WTC11 (cell line): ENCODE data around the gene NLRP7. TPM values are rescaled to one million over a fixed set of nuclear protein-coding genes. Genes with fewer than 3 reads are reported as not detected.
"Not testable (repeated sequence)": the region's sequence is repeated elsewhere in the genome, so short reads cannot be mapped to it uniquely, and the experiment has no call there.

ENCODE experiments used
- ATAC-seq: fragments of 200-7000 bp; cut with Tn5 transposase; 2 replicates; pipeline ENCODE4 v1.10.0; 2021; ENCODE audit warnings: mild to moderate bottlenecking, moderate library complexity
- CTCF ChIA-PET: fragments of 300-600 bp; sonication (Branson Sonifier 250); formaldehyde crosslinking; loops from one replicate; lab custom pipeline; 2021; ENCODE audit warnings: antibody characterized with exemption; lab: Charles Lee
- POLR2A ChIA-PET: fragments of 350-600 bp; sonication (Branson Sonifier 250); formaldehyde crosslinking; loops from one replicate; lab custom pipeline; 2021; ENCODE audit warnings: antibody characterized with exemption; lab: Charles Lee
- DNase-seq: peaks from one replicate; pipeline ENCODE4 v3.0.0; 2021; ENCODE audit warnings: low spot score
- H3K27ac Mint-ChIP-seq: 2 replicates; pipeline ENCODE4 v1.8.0; 2021; ENCODE audit warnings: mixed read lengths
- H3K27me3 Mint-ChIP-seq: 2 replicates; pipeline ENCODE4 v1.8.0; 2021; ENCODE audit warnings: low read depth, mild to moderate bottlenecking, moderate library complexity, mixed read lengths
- H3K36me3 Mint-ChIP-seq: 2 replicates; pipeline ENCODE4 v1.8.0; 2021; ENCODE audit warnings: mixed read lengths
- H3K4me1 Mint-ChIP-seq: 2 replicates; pipeline ENCODE4 v1.8.0; 2022; ENCODE audit warnings: mixed read lengths
- H3K4me3 Mint-ChIP-seq: 2 replicates; pipeline ENCODE4 v1.8.0; 2021; ENCODE audit warnings: mild to moderate bottlenecking, moderate library complexity, mixed read lengths
- H3K9me3 Mint-ChIP-seq: 2 replicates; pipeline ENCODE4 v1.8.0; 2021; ENCODE audit warnings: mixed read lengths
- CBFB ChIP-seq: sonication (generic); formaldehyde crosslinking; IDR thresholded peaks from 2 replicates; pipeline ENCODE4 v1.8.1; 2022; ENCODE audit warnings: mild to moderate bottlenecking, low read depth, missing genetic modification reagents
- CREM ChIP-seq: sonication (generic); formaldehyde crosslinking; IDR thresholded peaks from 2 replicates; pipeline ENCODE4 v1.8.1; 2022; ENCODE audit warnings: mild to moderate bottlenecking, missing genetic modification reagents, moderate library complexity
- ETV6 ChIP-seq: sonication (generic); formaldehyde crosslinking; IDR thresholded peaks from 2 replicates; pipeline ENCODE4 v1.8.1; 2022; ENCODE audit warnings: mild to moderate bottlenecking, missing genetic modification reagents
- GABPB1 ChIP-seq: sonication (generic); formaldehyde crosslinking; IDR thresholded peaks from 2 replicates; pipeline ENCODE4 v1.8.1; 2023; ENCODE audit warnings: mild to moderate bottlenecking, missing genetic modification reagents
- OVOL2 ChIP-seq: fragments of 250-450 bp; sonication (Bioruptor Pico); IDR thresholded peaks from 2 replicates; pipeline ENCODE4 v1.9.0; 2021; ENCODE audit warnings: mild to moderate bottlenecking, borderline replicate concordance
- TP53 ChIP-seq: sonication (generic); formaldehyde crosslinking; IDR thresholded peaks from 2 replicates; pipeline ENCODE4 v1.8.1; 2023; ENCODE audit warnings: mild to moderate bottlenecking, missing genetic modification reagents
- ZBTB21 ChIP-seq: sonication (generic); formaldehyde crosslinking; IDR thresholded peaks from 2 replicates; pipeline ENCODE4 v1.8.1; 2023; ENCODE audit warnings: mild to moderate bottlenecking, missing genetic modification reagents, borderline replicate concordance
- ZMAT4 ChIP-seq: fragments of 250-450 bp; sonication (Bioruptor Pico); IDR thresholded peaks from 2 replicates; pipeline ENCODE4 v1.9.0; 2021; ENCODE audit warnings: mild to moderate bottlenecking
- ZNF121 ChIP-seq: sonication (generic); formaldehyde crosslinking; IDR thresholded peaks from 2 replicates; pipeline ENCODE4 v1.8.0; 2023; ENCODE audit warnings: missing genetic modification reagents
- ZNF232 ChIP-seq: sonication (generic); formaldehyde crosslinking; IDR thresholded peaks from 2 replicates; pipeline ENCODE4 v1.8.0; 2022; ENCODE audit warnings: mild to moderate bottlenecking, missing genetic modification reagents
- total RNA-seq: library from RNA; stranded (reverse); gene quantifications from 3 replicates; pipeline ENCODE4 v1.2.3, GENCODE V29; 2021
- TF ChIP-seq, protein P1 (sequence below): sonication (generic); formaldehyde crosslinking; IDR thresholded peaks from 2 replicates; pipeline ENCODE4 v1.8.1; 2022; ENCODE audit warnings: mild to moderate bottlenecking, moderate library complexity, missing genetic modification reagents
- TF ChIP-seq, protein P2 (sequence below): sonication (generic); formaldehyde crosslinking; IDR thresholded peaks from 2 replicates; pipeline ENCODE4 v1.8.0; 2023; ENCODE audit warnings: missing genetic modification reagents, mild to moderate bottlenecking, borderline replicate concordance
- TF ChIP-seq, protein P3 (sequence below): sonication (generic); formaldehyde crosslinking; IDR thresholded peaks from 2 replicates; pipeline ENCODE4 v1.8.0; 2022; ENCODE audit warnings: mild to moderate bottlenecking, missing genetic modification reagents
- TF ChIP-seq, protein P4 (sequence below): fragments of 250-450 bp; sonication (Bioruptor Pico); IDR thresholded peaks from 2 replicates; pipeline ENCODE4 v1.9.0; 2021; ENCODE audit warnings: mild to moderate bottlenecking
- TF ChIP-seq, protein P5 (sequence below): sonication (generic); formaldehyde crosslinking; IDR thresholded peaks from 2 replicates; pipeline ENCODE4 v1.8.1; 2022; ENCODE audit warnings: low read depth, missing genetic modification reagents, borderline replicate concordance

The NLRP7 gene
- total RNA-seq, 1 experiment from 2014 or later: 6.8 TPM

DNA sequence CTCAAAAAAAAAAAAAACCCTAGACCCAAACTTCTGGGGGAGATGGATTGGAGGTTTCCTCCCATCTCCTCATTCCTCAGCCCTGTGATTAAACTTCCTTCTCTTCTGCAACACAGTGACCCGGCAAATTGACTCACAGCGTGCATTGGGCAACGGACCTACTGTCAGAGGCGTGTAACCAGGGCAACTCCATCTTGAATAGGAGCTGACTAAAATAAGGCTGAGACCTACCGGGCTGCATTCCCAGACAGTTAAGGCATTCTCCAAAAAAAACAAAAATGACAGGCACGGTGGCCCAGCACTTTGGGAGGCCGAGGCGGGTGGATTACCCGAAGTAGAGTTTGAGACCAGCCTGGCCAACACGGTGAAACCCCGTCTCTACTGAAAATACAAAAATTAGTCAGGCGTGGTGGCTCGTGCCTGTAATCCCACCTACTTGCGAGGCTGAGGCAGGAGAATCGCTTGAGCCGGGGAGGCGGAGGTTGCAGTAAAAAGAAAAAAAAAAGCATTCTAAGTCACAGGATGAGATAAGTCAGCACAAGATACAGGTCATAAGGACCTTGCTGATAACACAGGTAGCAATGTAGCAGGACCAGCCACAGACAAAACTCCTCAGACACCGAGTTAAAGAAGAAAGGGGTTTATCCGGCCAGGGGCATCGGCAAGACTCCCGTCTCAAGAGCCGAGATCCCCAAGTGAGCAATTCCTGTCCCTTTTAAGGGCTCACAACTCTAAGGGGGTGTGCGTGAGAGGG is 5.4 kb upstream of the NLRP7 start:
- TF ChIP-seq, protein P1, sequence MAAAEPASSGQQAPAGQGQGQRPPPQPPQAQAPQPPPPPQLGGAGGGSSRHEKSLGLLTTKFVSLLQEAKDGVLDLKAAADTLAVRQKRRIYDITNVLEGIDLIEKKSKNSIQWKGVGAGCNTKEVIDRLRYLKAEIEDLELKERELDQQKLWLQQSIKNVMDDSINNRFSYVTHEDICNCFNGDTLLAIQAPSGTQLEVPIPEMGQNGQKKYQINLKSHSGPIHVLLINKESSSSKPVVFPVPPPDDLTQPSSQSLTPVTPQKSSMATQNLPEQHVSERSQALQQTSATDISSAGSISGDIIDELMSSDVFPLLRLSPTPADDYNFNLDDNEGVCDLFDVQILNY (CRISPR knock-in tag): no peak
- TF ChIP-seq ETV6 (no peak), ZNF121 (CRISPR knock-in tag) (no peak), GABPB1 (CRISPR knock-in tag) (no peak), ZBTB21 (CRISPR knock-in tag) (no peak), ZNF232 (CRISPR knock-in tag) (no peak), TP53 (CRISPR knock-in tag) (no peak), CREM (no peak), ZMAT4 (CRISPR knock-in tag) (no peak), CBFB (CRISPR knock-in tag) (no peak), OVOL2 (CRISPR knock-in tag) (no peak)
- TF ChIP-seq, protein P2, sequence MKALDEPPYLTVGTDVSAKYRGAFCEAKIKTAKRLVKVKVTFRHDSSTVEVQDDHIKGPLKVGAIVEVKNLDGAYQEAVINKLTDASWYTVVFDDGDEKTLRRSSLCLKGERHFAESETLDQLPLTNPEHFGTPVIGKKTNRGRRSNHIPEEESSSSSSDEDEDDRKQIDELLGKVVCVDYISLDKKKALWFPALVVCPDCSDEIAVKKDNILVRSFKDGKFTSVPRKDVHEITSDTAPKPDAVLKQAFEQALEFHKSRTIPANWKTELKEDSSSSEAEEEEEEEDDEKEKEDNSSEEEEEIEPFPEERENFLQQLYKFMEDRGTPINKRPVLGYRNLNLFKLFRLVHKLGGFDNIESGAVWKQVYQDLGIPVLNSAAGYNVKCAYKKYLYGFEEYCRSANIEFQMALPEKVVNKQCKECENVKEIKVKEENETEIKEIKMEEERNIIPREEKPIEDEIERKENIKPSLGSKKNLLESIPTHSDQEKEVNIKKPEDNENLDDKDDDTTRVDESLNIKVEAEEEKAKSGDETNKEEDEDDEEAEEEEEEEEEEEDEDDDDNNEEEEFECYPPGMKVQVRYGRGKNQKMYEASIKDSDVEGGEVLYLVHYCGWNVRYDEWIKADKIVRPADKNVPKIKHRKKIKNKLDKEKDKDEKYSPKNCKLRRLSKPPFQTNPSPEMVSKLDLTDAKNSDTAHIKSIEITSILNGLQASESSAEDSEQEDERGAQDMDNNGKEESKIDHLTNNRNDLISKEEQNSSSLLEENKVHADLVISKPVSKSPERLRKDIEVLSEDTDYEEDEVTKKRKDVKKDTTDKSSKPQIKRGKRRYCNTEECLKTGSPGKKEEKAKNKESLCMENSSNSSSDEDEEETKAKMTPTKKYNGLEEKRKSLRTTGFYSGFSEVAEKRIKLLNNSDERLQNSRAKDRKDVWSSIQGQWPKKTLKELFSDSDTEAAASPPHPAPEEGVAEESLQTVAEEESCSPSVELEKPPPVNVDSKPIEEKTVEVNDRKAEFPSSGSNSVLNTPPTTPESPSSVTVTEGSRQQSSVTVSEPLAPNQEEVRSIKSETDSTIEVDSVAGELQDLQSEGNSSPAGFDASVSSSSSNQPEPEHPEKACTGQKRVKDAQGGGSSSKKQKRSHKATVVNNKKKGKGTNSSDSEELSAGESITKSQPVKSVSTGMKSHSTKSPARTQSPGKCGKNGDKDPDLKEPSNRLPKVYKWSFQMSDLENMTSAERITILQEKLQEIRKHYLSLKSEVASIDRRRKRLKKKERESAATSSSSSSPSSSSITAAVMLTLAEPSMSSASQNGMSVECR: no peak
- TF ChIP-seq, protein P3, sequence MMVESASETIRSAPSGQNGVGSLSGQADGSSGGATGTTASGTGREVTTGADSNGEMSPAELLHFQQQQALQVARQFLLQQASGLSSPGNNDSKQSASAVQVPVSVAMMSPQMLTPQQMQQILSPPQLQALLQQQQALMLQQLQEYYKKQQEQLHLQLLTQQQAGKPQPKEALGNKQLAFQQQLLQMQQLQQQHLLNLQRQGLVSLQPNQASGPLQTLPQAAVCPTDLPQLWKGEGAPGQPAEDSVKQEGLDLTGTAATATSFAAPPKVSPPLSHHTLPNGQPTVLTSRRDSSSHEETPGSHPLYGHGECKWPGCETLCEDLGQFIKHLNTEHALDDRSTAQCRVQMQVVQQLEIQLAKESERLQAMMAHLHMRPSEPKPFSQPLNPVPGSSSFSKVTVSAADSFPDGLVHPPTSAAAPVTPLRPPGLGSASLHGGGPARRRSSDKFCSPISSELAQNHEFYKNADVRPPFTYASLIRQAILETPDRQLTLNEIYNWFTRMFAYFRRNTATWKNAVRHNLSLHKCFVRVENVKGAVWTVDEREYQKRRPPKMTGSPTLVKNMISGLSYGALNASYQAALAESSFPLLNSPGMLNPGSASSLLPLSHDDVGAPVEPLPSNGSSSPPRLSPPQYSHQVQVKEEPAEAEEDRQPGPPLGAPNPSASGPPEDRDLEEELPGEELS (CRISPR knock-in tag): no peak
- TF ChIP-seq, protein P4, sequence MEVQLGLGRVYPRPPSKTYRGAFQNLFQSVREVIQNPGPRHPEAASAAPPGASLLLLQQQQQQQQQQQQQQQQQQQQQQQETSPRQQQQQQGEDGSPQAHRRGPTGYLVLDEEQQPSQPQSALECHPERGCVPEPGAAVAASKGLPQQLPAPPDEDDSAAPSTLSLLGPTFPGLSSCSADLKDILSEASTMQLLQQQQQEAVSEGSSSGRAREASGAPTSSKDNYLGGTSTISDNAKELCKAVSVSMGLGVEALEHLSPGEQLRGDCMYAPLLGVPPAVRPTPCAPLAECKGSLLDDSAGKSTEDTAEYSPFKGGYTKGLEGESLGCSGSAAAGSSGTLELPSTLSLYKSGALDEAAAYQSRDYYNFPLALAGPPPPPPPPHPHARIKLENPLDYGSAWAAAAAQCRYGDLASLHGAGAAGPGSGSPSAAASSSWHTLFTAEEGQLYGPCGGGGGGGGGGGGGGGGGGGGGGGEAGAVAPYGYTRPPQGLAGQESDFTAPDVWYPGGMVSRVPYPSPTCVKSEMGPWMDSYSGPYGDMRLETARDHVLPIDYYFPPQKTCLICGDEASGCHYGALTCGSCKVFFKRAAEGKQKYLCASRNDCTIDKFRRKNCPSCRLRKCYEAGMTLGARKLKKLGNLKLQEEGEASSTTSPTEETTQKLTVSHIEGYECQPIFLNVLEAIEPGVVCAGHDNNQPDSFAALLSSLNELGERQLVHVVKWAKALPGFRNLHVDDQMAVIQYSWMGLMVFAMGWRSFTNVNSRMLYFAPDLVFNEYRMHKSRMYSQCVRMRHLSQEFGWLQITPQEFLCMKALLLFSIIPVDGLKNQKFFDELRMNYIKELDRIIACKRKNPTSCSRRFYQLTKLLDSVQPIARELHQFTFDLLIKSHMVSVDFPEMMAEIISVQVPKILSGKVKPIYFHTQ (CRISPR knock-in tag): no peak
- TF ChIP-seq, protein P5, sequence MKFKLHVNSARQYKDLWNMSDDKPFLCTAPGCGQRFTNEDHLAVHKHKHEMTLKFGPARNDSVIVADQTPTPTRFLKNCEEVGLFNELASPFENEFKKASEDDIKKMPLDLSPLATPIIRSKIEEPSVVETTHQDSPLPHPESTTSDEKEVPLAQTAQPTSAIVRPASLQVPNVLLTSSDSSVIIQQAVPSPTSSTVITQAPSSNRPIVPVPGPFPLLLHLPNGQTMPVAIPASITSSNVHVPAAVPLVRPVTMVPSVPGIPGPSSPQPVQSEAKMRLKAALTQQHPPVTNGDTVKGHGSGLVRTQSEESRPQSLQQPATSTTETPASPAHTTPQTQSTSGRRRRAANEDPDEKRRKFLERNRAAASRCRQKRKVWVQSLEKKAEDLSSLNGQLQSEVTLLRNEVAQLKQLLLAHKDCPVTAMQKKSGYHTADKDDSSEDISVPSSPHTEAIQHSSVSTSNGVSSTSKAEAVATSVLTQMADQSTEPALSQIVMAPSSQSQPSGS (CRISPR knock-in tag): no peak
- H3K27me3 Mint-ChIP-seq: no peaks in the 10 kb centered on the region
- H3K9me3 Mint-ChIP-seq: no peaks in the 10 kb centered on the region
- H3K27ac Mint-ChIP-seq: peak overlapping the region; percentile 76
- ChIA-PET CTCF (no interaction called here), POLR2A (no interaction called here)
- H3K36me3 Mint-ChIP-seq: no peaks in the 10 kb centered on the region
- DNase-seq: no peak
- H3K4me3 Mint-ChIP-seq: no peak overlapping the region
- ATAC-seq: no peak
- peaks cover 25% of the 10 kb centered on the region for H3K4me1 Mint-ChIP-seq

DNA sequence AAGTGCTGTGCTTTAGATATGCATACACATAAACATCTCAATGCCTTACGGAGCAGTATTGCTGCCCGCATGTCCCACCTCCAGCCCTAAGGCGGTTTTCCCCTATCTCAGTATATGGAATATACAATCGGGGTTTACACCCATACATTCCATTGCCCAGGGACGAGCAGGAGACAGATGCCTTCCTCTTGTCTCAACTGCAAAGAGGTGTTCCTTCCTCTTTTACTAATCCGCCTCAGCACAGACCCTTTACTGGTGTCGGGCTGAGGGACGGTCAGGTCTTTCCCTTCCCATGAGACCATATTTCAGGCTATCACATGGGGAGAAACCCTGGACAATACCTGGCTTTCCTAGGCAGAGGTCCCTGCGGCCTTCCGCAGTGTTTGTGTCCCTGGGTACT is 3.2 kb upstream of the NLRP7 start:
- DNase-seq, H3K9me3 Mint-ChIP-seq, H3K36me3 Mint-ChIP-seq, ATAC-seq, H3K27me3 Mint-ChIP-seq, H3K4me3 Mint-ChIP-seq: not testable (repeated sequence)
- ChIA-PET CTCF (interaction anchor here (2.5 kb wide), 1 partner anchor 69 kb away, joined by 7 read pairs; no protein-coding TSS in a partner anchor), POLR2A (interaction anchor here (0.7 kb wide), 1 partner anchor 687 kb away, joined by 3 read pairs; no protein-coding TSS in a partner anchor)
- Mint-ChIP-seq H3K27ac (peak overlapping the region; percentile 89; the same call in 1 of the 2 replicates), H3K4me1 (peaks cover 22% of the 10 kb centered on the region)
